ENCODE results near the gene SFTA2. TPM values are rescaled to one million over a fixed set of nuclear protein-coding genes. Genes with fewer than 3 reads are reported as not detected.
"Not testable (repeated sequence)": the region's sequence is repeated elsewhere in the genome, so short reads cannot be mapped to it uniquely, and the experiment has no call there.

The SFTA2 gene
- total RNA-seq, 2 donors from 2014 or later, result 5.2 TPM; not detected in 1

DNA sequence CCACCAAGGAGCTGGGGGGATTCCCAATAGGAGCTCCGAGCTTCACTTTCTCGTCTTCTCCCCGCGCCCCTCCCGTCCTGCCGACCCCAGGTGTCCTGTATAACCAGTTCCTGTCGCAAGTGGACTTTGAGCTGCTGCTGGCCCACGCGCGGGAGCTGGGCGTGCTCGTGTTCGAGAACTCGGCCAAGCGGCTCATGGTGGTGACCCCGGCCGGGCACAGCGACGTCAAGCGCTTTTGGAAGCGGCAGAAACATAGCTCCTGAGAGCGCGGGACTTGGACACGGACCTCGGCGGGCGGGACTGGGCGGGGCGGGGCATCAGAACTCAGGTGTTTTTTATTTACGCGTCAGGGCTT, 18.3 kb downstream of the SFTA2 start:
- intact Hi-C loops (cut with DNase I), result no loop called here
- Histone ChIP-seq H3K4me3 (peak overlapping the region in 1 of 2 donors; percentile 23), H3K36me3 (replicated peaks in 1 of 2; ENCODE audit: insufficient read depth in 1 of 2, low read depth in 2 of 2) (no peaks in the 10 kb centered on the region), H3K27me3 (no peaks in the 10 kb centered on the region), H3K9me3 (no peaks in the 10 kb centered on the region), H3K27ac (peak overlapping the region; percentile 90 to 95 (median 94)), H3K4me1 (peaks cover 39% of the 10 kb centered on the region)
- DNase-seq (no peak), ATAC-seq (no peak)
- TF ChIP-seq POLR2A (IDR thresholded peaks at IDR 0.05) (no peak), CTCF (IDR thresholded peaks at IDR 0.05) (no peak)
- WGBS, 2 donors, result 3 to 5% methylated on average over 6 to 31 of the region's 31 CpGs

DNA sequence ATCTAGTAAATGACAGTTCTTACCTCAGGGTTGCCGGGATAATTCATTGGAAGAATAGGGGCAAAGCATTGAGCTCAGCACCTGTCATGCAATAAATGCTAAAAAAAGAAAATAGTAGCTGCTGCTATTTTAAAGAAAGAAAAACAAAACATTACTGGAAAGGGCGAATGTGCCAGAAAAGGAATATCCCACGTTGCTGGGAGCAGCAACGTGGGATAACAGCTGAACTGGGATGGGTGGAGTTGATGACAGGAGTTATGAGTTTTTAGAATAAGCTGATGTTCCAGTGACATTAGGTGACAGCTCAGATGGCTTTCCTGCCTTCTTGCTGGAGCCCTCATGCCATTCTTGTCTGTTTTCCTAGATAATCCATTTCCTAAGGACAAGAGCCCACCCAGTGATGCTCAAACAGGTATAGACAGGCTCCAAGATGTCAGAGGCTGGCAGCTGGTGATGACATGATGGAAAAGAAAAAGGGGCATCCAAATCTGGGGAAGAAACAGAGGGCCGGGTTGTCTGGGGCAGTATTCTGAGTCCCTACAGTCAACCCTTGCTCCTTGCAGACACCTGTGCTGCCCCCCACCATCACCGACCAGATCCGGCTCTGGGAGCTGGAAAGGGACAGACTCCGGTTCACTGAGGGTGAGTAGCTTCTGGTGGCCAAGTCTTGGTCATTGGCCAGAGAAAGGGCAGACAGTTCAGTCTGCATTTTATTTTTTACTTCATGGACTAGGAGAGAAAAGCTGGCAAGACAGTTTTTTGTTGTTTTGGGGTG, 19.0 kb downstream of the SFTA2 start:
- H3K27me3 ChIP-seq, result no peaks in the 10 kb centered on the region
- TF ChIP-seq POLR2A (IDR thresholded peaks at IDR 0.05) (no peak), CTCF (IDR thresholded peaks at IDR 0.05) (no peak)
- intact Hi-C loops (cut with DNase I), result no loop called here
- H3K9me3 ChIP-seq, result no peaks in the 10 kb centered on the region
- H3K4me1 ChIP-seq, result peaks cover 42% of the 10 kb centered on the region
- no peaks in the 10 kb centered on the region for H3K36me3 ChIP-seq (replicated peaks in 1 of 2; ENCODE audit: insufficient read depth in 1 of 2, low read depth in 2 of 2)
- H3K27ac ChIP-seq, result peak overlapping the region; percentile 90 to 95 (median 94)
- 71 to 78% methylated on average over 8 of the region's 8 CpGs for WGBS, 2 donors
- ATAC-seq (no peak), DNase-seq (no peak)
- H3K4me3 ChIP-seq, result no peak overlapping the region

GRCh38 chr6:30910473-30910872, 21.5 kb downstream of the SFTA2 start:
- intact Hi-C loops (cut with DNase I); ATAC-seq: not testable (repeated sequence)

GRCh38 chr6:30908700-30909099, 23.3 kb downstream of the SFTA2 start:
- TF ChIP-seq CTCF (IDR thresholded peaks at IDR 0.05), result no peak
- no peak for TF ChIP-seq POLR2A (IDR thresholded peaks at IDR 0.05)
- no peaks in the 10 kb centered on the region for H3K36me3 ChIP-seq (replicated peaks in 1 of 2; ENCODE audit: insufficient read depth in 1 of 2, low read depth in 2 of 2)
- H3K27ac ChIP-seq, result no peak overlapping the region
- peak overlapping the region; percentile 83 to 100 for H3K4me3 ChIP-seq
- H3K27me3 ChIP-seq, result no peaks in the 10 kb centered on the region
- DNase-seq (no peak), ATAC-seq (no peak)
- WGBS, 2 donors, result 13 to 26% methylated on average over 2 of the region's 2 CpGs
- H3K9me3 ChIP-seq, result no peaks in the 10 kb centered on the region
- H3K4me1 ChIP-seq, result peaks cover 18% of the 10 kb centered on the region
- intact Hi-C loops (cut with DNase I), result no loop called here

More at GRCh38 chr6:30910473-30910872, 21.5 kb downstream of the SFTA2 start:
- not testable (repeated sequence) for H3K27me3 ChIP-seq; H3K36me3 ChIP-seq (replicated peaks in 1 of 2; ENCODE audit: insufficient read depth in 1 of 2, low read depth in 2 of 2); H3K4me3 ChIP-seq; H3K9me3 ChIP-seq; DNase-seq; H3K27ac ChIP-seq
- H3K4me1 ChIP-seq, result peaks cover 31% of the 10 kb centered on the region
- WGBS, 2 donors, result 82 to 89% methylated on average over 12 of the region's 12 CpGs

- peak; percentile 99 for ATAC-seq
- 0 to 1% methylated on average over 40 to 49 of the region's 49 CpGs for WGBS, 2 donors
- Histone ChIP-seq H3K27me3 (no peaks in the 10 kb centered on the region), H3K4me3 (peak within 1 kb of the TSS; percentile 83 to 100), H3K9me3 (no peaks in the 10 kb centered on the region), H3K27ac (peak within 1 kb of the TSS; percentile 34 to 80 (median 67)), H3K36me3 (replicated peaks in 1 of 2; ENCODE audit: insufficient read depth in 1 of 2, low read depth in 2 of 2) (no peaks in the 10 kb centered on the region), H3K4me1 (peaks cover 11% of the 10 kb centered on the region)
- peak; percentile 96 to 98 (median 96) for DNase-seq
- TF ChIP-seq POLR2A (IDR thresholded peaks at IDR 0.05), result peak in 2 of 3 donors; percentile 44 to 51
- no peak for TF ChIP-seq CTCF (IDR thresholded peaks at IDR 0.05)
- intact Hi-C loops (cut with DNase I), result no loop called here
Measured at GRCh38 chr6:30907758-30908591, 24.0 kb downstream of the SFTA2 start, which contains the start of gene GTF2H4. TSS of gene GTF2H4 (plus strand) at chr6:30908207.

GRCh38 chr6:30907290-30907757, 24.6 kb downstream of the SFTA2 start:
- 7 to 10% methylated on average over 15 to 16 of the region's 16 CpGs for WGBS, 2 donors
- H3K9me3 ChIP-seq; H3K27me3 ChIP-seq; H3K36me3 ChIP-seq (replicated peaks in 1 of 2; ENCODE audit: insufficient read depth in 1 of 2, low read depth in 2 of 2); intact Hi-C loops (cut with DNase I); H3K4me1 ChIP-seq: not testable (repeated sequence)
- ATAC-seq (peak; percentile 31), DNase-seq (peak in 3 of 4 donors; percentile 53 to 72 (median 57))
- Histone ChIP-seq H3K27ac (peak overlapping the region; percentile 34 to 80 (median 67)), H3K4me3 (peak overlapping the region in 1 of 2 donors; percentile 100)
